NCI-H1930 (cell line): Measurements from ENCODE around the gene LRRN2.

ENCODE experiments used
- DNase-seq, 2 experiments: peaks; one replicate each; lab custom pipeline; 2025; lab: John Stamatoyannopoulos, UW

Gene LRRN2

DNA sequence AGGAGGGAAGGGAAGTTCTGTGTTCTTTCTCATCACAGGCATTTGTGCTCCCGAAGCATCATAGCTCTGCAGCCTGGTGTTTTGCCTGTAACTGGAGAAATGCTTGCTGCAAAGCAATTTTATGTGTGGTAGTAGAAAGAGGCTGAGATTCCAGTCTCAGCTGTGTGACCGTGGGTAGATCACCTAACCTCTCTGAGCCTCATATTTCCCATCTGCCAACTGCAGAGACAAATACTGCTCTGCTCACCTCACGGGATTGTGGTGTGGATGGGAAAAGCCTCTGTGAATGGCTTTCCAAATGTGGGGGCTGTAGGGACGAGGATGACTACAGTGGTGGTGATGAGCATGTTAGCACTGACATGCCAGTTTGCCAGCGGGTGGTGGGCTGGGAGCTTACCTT, 85.3 kb downstream of the LRRN2 start:
- no peak for DNase-seq

GRCh38 chr1:204599596-204599995, 85.9 kb downstream of the LRRN2 start:
- DNase-seq, result no peak

DNA sequence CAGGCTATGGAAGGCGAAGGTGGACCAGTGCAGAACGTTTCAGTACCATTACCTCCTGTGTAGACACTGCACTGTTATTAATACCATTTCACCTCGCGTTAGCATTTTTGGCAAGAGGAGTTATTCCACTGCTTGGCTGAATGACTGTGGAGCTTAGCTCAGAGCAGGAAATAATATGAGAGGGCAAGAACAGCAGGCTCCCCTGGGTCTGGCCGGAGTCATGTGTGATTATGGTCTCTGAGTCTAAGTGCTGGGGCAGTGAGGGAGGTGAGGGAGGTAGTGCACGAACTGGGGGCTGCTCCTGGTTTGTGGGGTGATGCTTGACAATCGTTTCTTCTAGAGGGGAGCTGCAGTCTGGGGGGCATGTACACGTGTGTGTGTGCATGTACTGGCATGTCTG, 86.4 kb downstream of the LRRN2 start:
- DNase-seq, result no peak

GRCh38 chr1:204598319-204598969, 87.1 kb downstream of the LRRN2 start:
- no peak for DNase-seq

DNA sequence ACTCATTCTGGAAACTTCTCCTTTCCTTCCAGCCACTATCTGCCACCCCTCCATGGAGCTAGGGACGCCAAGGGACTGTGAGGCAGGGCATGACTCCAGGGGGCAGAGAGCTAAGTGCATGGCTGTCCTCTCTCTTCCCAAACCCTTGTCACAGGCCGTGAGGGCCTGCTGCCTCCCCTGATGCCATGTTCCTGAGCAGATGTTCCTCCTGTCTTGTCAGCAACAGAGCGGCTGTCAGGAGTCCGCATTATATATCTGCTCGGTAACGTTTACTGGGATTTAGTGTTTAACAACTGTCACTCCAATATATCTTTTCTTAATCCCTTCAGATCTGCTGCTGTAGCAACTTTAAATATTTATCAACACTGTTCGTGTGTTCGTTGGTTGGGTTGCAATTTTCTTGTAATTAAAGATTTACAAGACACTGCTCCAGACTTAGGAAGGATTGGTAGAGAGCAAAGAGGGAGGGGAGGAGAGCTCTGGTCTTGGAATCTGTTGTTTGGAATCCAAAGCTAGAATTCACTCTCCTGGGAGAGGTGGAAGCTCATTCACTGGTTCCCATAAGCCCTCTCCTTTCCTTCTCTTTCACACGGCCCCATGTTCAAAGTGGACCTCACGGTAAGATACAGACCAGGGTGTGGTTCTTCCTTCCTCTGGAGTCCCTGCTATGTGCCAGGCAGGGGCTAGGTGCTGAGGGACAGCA, 93.1 kb downstream of the LRRN2 start:
- DNase-seq, result no peak

GRCh38 chr1:204591473-204592090, 94.0 kb downstream of the LRRN2 start:
- DNase-seq, result no peak

DNA sequence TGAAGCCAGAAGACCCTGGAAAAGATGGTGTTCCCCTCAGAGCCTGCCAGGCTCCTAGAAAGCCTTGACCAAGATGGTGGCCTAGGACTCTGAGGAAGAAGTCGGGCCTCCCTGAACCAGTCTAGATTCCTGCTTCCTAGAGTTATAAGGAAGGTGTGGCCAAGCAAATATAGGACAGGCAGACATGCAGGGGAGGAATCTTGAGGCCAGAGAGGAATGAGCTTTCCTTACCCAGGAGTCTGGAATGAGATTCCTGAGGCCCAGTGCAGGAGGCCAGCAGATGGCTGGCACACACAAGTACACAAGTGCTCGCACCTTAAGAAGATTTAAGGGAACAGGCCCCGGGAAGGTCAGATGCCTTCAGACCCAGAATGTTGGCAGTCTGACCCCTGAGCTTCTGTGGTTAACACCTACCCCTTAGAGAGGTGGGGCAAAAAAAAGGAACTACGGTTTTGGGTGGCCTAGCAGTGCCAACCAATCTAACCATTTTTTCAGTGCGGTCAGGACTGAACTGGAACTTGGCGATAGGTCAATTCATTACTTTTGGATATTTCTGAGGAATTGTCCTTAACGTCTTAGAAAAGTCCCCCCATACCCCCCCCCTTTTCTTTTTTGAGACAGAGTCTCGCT, 96.0 kb downstream of the LRRN2 start:
- DNase-seq, result no peak

DNA sequence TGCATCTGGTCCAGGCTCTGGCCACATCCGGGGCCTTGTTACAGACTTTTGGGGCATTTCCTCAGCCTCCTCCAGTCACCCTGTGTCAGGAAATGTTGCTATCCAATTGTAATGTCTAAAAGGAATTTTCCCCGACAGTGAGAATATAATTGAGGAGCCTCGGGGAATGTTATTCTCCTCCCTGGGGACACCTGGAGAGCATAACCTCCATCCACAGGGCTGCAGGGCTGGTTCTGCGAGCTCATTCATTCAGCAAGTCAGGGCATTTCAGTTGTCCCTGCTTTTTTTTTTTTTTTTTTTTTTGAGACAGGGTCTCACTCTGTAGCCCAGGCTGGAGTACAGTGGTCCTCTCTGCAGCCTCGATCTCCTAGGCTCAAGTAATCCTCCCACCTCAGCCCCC, 96.7 kb downstream of the LRRN2 start:
- DNase-seq, result no peak

GRCh38 chr1:204587621-204588020, 97.9 kb downstream of the LRRN2 start:
- no peak for DNase-seq

GRCh38 chr1:204584699-204585372, 100.7 kb downstream of the LRRN2 start:
- DNase-seq, result no peak

DNA sequence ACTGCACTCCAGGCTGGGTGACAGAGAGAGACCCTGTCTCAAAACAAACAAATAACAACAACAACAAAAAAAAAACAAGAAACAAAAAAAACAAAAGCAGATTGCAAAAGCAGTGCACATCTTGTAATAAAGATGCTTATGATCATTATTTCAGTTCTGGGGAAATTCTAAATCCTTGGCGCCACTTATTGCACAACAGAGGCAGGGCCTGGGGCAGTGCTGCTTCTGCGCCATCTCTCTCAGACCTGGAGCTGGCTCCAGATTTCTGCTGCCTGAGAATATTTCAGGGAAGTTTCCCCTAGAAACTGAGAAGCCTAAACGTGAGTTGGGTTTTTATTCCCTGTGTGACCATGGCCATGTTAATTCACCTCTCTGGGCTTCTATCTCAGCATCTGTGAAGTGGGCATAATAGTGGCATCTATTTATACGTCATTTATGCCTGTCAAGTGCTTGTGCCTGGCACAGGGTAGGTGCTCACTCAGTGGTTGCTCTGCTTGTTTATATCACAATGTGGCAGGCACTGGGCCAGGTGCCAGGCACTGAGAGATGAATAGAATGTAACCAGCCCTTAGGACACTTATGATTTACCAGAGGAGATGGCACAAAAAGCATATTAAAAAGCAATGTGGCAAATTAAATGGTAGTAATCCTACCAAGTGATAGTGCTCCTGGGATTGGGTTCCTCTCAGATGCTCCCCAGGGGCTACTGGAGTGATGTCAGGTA, 101.5 kb downstream of the LRRN2 start:
- no peak for DNase-seq

GRCh38 chr1:204581759-204582158, 103.8 kb downstream of the LRRN2 start:
- no peak for DNase-seq

GRCh38 chr1:204580862-204581261, 104.7 kb downstream of the LRRN2 start:
- DNase-seq, result no peak

- DNase-seq, result no peak
Observed at GRCh38 chr1:204579681-204580080, 105.9 kb downstream of the LRRN2 start.

GRCh38 chr1:204578867-204579664, 106.5 kb downstream of the LRRN2 start:
- no peak for DNase-seq

DNA sequence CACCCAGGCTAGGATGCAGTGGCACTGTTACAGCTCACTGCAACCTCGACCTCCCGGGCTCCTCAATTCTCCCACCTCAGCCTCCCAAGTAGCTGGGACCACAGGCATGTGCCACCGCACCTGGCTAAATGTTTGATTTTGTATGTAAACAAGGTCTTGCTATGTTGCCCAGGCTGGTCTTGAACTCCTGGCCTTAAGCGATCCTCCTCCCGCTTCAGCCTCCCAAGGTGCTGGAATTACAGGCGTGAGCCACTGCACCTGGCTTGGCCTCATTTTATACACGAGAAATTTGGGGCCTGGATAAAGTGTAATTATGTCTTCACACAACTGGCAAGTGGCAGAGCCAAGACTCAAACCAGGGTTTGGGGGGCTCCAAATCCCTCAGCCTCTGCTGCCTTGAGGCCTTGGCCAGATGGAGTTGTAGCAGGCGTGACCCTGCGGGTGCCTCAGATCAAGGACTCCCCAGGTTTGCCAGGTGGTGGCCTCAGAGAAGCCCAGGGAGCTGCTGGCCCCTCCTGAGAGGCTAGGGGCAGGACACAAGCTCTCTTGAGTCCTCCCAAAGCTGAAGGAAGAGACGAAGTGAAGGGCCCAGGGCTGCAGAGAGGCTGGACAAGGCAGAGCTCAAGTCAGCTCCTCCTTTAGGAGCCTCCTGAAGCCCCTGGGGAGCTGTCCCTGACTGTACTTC, 107.6 kb downstream of the LRRN2 start:
- DNase-seq, result no peak

DNA sequence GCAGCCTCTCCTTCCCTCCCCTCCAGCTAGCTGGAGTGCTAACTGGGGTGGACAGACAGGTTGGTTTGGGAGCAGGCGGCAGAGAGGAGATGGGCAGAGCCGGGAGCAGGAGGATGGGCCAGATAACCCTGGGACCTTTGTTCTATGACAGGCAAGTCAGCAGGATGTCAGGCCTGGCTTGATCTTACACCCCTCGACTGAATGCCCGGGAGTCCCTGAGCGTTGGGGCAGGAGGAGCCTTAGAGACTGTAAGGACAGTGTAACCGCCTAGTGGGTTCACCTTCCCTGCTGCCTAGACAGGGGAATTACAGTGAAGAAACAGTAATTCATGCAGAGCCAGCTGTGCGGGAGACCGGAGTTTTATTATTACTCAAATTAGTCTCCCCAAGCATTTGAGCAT, 109.1 kb downstream of the LRRN2 start:
- no peak for DNase-seq

GRCh38 chr1:204575221-204576190, 110.0 kb downstream of the LRRN2 start:
- DNase-seq, result no peak

GRCh38 chr1:204574865-204575163, 110.7 kb downstream of the LRRN2 start:
- no peak for DNase-seq
